Activated naive CD4-positive, alpha-beta T cell treated with anti-CD3 and anti-CD28 coated beads, Interleukin-2, amount 50 U/mL, for 72 hours (primary cell): Measurements from ENCODE around the gene VTI1A. TPM values are rescaled to one million over a fixed set of nuclear protein-coding genes. Genes with fewer than 3 reads are reported as not detected.

Source experiments
- ATAC-seq, 2 donors: fragments of 150-1000 bp; cut with Tn5 transposase; 2 replicates each; pipeline ENCODE4 v1.10.0; 2021; ENCODE audit warnings: mild to moderate bottlenecking in 2 of 2, moderate library complexity in 2 of 2
- DNase-seq, 2 donors: peaks; one replicate each; pipeline ENCODE4 v3.0.0; 2021 to 2022; ENCODE audit warnings: low spot score in 2 of 2
- H3K27ac Mint-ChIP-seq, 2 donors: one replicate each; pipeline ENCODE4 v1.8.0; 2022; ENCODE audit warnings: mild to moderate bottlenecking in 2 of 2, mixed read lengths in 2 of 2
- H3K36me3 Mint-ChIP-seq, 2 donors: one replicate each; pipeline ENCODE4 v1.8.0; 2022; ENCODE audit warnings: mixed read lengths in 2 of 2
- H3K9me3 Mint-ChIP-seq, 2 donors: one replicate each; pipeline ENCODE4 v1.8.0; 2022; ENCODE audit warnings: mixed read lengths in 2 of 2
- total RNA-seq, 2 donors: library from RNA; stranded (reverse); gene quantifications; one replicate each; pipeline ENCODE4 v1.2.3, GENCODE V29; 2022

The VTI1A gene
- total RNA-seq, 2 donors from 2014 or later: 39.7 to 40.8 TPM

GRCh38 chr10:112618814-112619213 lies 171.8 kb downstream of the VTI1A start:
- peaks cover 20 to 21% of the 10 kb centered on the region in 2 donors for H3K36me3 Mint-ChIP-seq
- ATAC-seq (no peak), DNase-seq (no peak)
- no peak overlapping the region for H3K27ac Mint-ChIP-seq
- peaks cover 0 to 5% of the 10 kb centered on the region in 2 donors for H3K9me3 Mint-ChIP-seq

GRCh38 chr10:112619556-112619955 lies 172.5 kb downstream of the VTI1A start:
- ATAC-seq (no peak), DNase-seq (no peak)
- no peak overlapping the region for H3K27ac Mint-ChIP-seq
- H3K36me3 Mint-ChIP-seq: peaks cover 17 to 18% of the 10 kb centered on the region in 2 donors
- peaks cover 0 to 5% of the 10 kb centered on the region in 2 donors for H3K9me3 Mint-ChIP-seq

GRCh38 chr10:112622786-112623185 lies 175.8 kb downstream of the VTI1A start:
- no peaks in the 10 kb centered on the region for H3K9me3 Mint-ChIP-seq
- no peak for ATAC-seq
- H3K27ac Mint-ChIP-seq: no peak overlapping the region
- H3K36me3 Mint-ChIP-seq: peaks cover 0 to 4% of the 10 kb centered on the region in 2 donors
- no peak for DNase-seq

- DNase-seq (no peak), ATAC-seq (no peak)
- Mint-ChIP-seq H3K36me3 (peaks cover 0 to 4% of the 10 kb centered on the region in 2 donors), H3K27ac (no peak overlapping the region), H3K9me3 (no peaks in the 10 kb centered on the region)
Measured at GRCh38 chr10:112624546-112625048, 177.6 kb downstream of the VTI1A start.

- ATAC-seq: no peak
- Mint-ChIP-seq H3K9me3 (no peaks in the 10 kb centered on the region), H3K27ac (peak overlapping the region in 1 of 2 donors; percentile 22)
Measured at GRCh38 chr10:112628951-112629609, 182.1 kb downstream of the VTI1A start.

GRCh38 chr10:112631501-112632400 lies 184.7 kb downstream of the VTI1A start:
- DNase-seq (no peak), ATAC-seq (no peak)
- Mint-ChIP-seq H3K27ac (no peak overlapping the region), H3K36me3 (no peaks in the 10 kb centered on the region), H3K9me3 (peaks cover 0 to 6% of the 10 kb centered on the region in 2 donors)

More at GRCh38 chr10:112628951-112629609, 182.1 kb downstream of the VTI1A start:
- no peaks in the 10 kb centered on the region for H3K36me3 Mint-ChIP-seq
- DNase-seq: no peak

GRCh38 chr10:112634096-112634830 lies 187.2 kb downstream of the VTI1A start:
- H3K9me3 Mint-ChIP-seq: peaks cover 0 to 6% of the 10 kb centered on the region in 2 donors

GRCh38 chr10:112637901-112638300 lies 190.9 kb downstream of the VTI1A start:
- Mint-ChIP-seq H3K9me3 (peaks cover 0 to 6% of the 10 kb centered on the region in 2 donors), H3K27ac (no peak overlapping the region), H3K36me3 (no peaks in the 10 kb centered on the region)
- ATAC-seq (no peak), DNase-seq (no peak)

More at GRCh38 chr10:112634096-112634830, 187.2 kb downstream of the VTI1A start:
- Mint-ChIP-seq H3K36me3 (no peaks in the 10 kb centered on the region), H3K27ac (no peak overlapping the region)
- no peak for DNase-seq
- no peak for ATAC-seq

GRCh38 chr10:112639298-112639697 lies 192.3 kb downstream of the VTI1A start:
- ATAC-seq (no peak), DNase-seq (no peak)
- Mint-ChIP-seq H3K36me3 (no peaks in the 10 kb centered on the region), H3K9me3 (peaks cover 0 to 6% of the 10 kb centered on the region in 2 donors), H3K27ac (no peak overlapping the region)

- Mint-ChIP-seq H3K36me3 (no peaks in the 10 kb centered on the region), H3K9me3 (no peaks in the 10 kb centered on the region), H3K27ac (no peak overlapping the region)
- no peak for ATAC-seq
- DNase-seq: no peak
Measured at GRCh38 chr10:112640638-112641037, 193.6 kb downstream of the VTI1A start.

- DNase-seq (no peak), ATAC-seq (no peak)
- no peaks in the 10 kb centered on the region for H3K9me3 Mint-ChIP-seq
- H3K36me3 Mint-ChIP-seq: no peaks in the 10 kb centered on the region
- no peak overlapping the region for H3K27ac Mint-ChIP-seq
Measured at GRCh38 chr10:112643600-112644264, 196.7 kb downstream of the VTI1A start.

- no peaks in the 10 kb centered on the region for H3K9me3 Mint-ChIP-seq
- ATAC-seq: no peak
- no peaks in the 10 kb centered on the region for H3K36me3 Mint-ChIP-seq
- DNase-seq: no peak
- H3K27ac Mint-ChIP-seq: no peak overlapping the region
Measured at GRCh38 chr10:112644265-112644645, 197.2 kb downstream of the VTI1A start.

- DNase-seq (no peak), ATAC-seq (no peak)
- no peaks in the 10 kb centered on the region for H3K9me3 Mint-ChIP-seq
- H3K27ac Mint-ChIP-seq: no peak overlapping the region
- H3K36me3 Mint-ChIP-seq: no peaks in the 10 kb centered on the region
Measured at GRCh38 chr10:112649006-112649821, 202.2 kb downstream of the VTI1A start.

GRCh38 chr10:112649822-112650152 lies 202.8 kb downstream of the VTI1A start:
- Mint-ChIP-seq H3K9me3 (no peaks in the 10 kb centered on the region), H3K36me3 (no peaks in the 10 kb centered on the region), H3K27ac (no peak overlapping the region)
- DNase-seq (no peak), ATAC-seq (no peak)

GRCh38 chr10:112650588-112651030 lies 203.6 kb downstream of the VTI1A start:
- ATAC-seq: no peak

GRCh38 chr10:112653215-112653614 lies 206.2 kb downstream of the VTI1A start:
- Mint-ChIP-seq H3K27ac (no peak overlapping the region), H3K9me3 (no peaks in the 10 kb centered on the region), H3K36me3 (no peaks in the 10 kb centered on the region)
- DNase-seq (no peak), ATAC-seq (no peak)

More at GRCh38 chr10:112650588-112651030, 203.6 kb downstream of the VTI1A start:
- H3K27ac Mint-ChIP-seq: no peak overlapping the region
- H3K36me3 Mint-ChIP-seq: no peaks in the 10 kb centered on the region
- no peak for DNase-seq
- H3K9me3 Mint-ChIP-seq: no peaks in the 10 kb centered on the region
